Uterus (tissue), 4 donors: ENCODE data around the gene GCSH. TPM values are rescaled to one million over a fixed set of nuclear protein-coding genes. Genes with fewer than 3 reads are reported as not detected.

ENCODE experiments used
- DNase-seq, 2 donors: peaks; one replicate each; pipeline ENCODE4 v3.0.0-alpha.2; 2019 to 2020
- H3K27ac ChIP-seq, 2 donors: fragments of 200-600 bp; sonication (generic); 1 replicate in 1 of 2; 2 replicates in 1 of 2; pipeline ENCODE4 v1.5.1; 2016 to 2018
- H3K27me3 ChIP-seq, 2 donors: fragments of 200-600 bp; sonication (generic); one replicate each; pipeline ENCODE4 v1.5.1; 2018 to 2019; ENCODE audit warnings: control low read depth in 1 of 2
- H3K36me3 ChIP-seq, 2 donors: fragments of 200-600 bp; sonication (generic); one replicate each; pipeline ENCODE4 v1.5.1; 2019; ENCODE audit warnings: control low read depth in 1 of 2
- H3K4me1 ChIP-seq, 2 donors: fragments of 200-600 bp; sonication (generic); one replicate each; pipeline ENCODE4 v1.5.1; 2018 to 2019; ENCODE audit warnings: control low read depth in 1 of 2
- H3K4me3 ChIP-seq, 2 donors: fragments of 200-600 bp; sonication (generic); 1 replicate in 1 of 2; 2 replicates in 1 of 2; pipeline ENCODE4 v1.5.1; 2018 to 2019; ENCODE audit warnings: mild to moderate bottlenecking in 1 of 2
- H3K9me3 ChIP-seq, 2 donors: fragments of 200-600 bp; sonication (generic); one replicate each; pipeline ENCODE4 v1.5.1; 2019; ENCODE audit warnings: control low read depth in 1 of 2
- CTCF ChIP-seq, 4 experiments: fragments of 200-600 bp in 2 of 4; fragments of 450-650 bp in 2 of 4; sonication (generic) in 2 of 4; IDR thresholded peaks; one replicate each; pipeline ENCODE4 v1.5.1; 2016 to 2019; ENCODE audit warnings: antibody characterized with exemption in 4 of 4, mild to moderate bottlenecking in 2 of 4, moderate library complexity in 1 of 4
- POLR2A ChIP-seq, 2 donors: fragments of 450-650 bp; IDR thresholded peaks; one replicate each; pipeline ENCODE4 v1.6.1; 2016; ENCODE audit warnings: antibody characterized with exemption in 2 of 2, mild to moderate bottlenecking in 1 of 2, moderate library complexity in 1 of 2
- intact Hi-C: fragments of 100-400 bp; cut with DNase I; formaldehyde crosslinking; loops from one replicate; pipeline ENCODE4 v1.15.1; 2023; ENCODE audit warnings: low total_unique reads
- small RNA-seq: library from RNA; depleted of rRNA; stranded (forward); fragments of <200 nt; gene quantifications from one replicate; pipeline ENCODE3, GENCODE V24; 2016
- total RNA-seq, 4 donors: library from RNA; depleted of rRNA in 3 of 4; stranded (reverse); fragments of >200 nt in 3 of 4; gene quantifications; one replicate each; pipeline versions ENCODE4 v1.1.0 to v1.2.4, GENCODE V29; 2014 to 2023
- donor health status: DM: yes; HTN: yes; CAD: no.

Gene GCSH
- total RNA-seq, 4 donors from 2014 or later, result 32.1 to 83.8 (median 38.5) TPM

- no peaks in the 10 kb centered on the region for H3K27me3 ChIP-seq
- peak overlapping the region in 1 of 2 donors; percentile 47 for H3K27ac ChIP-seq
- no peak for DNase-seq
- H3K4me1 ChIP-seq, result no peaks in the 10 kb centered on the region
- no peaks in the 10 kb centered on the region for H3K9me3 ChIP-seq
- TF ChIP-seq POLR2A (IDR thresholded peaks at IDR 0.05) (no peak), CTCF (IDR thresholded peaks at IDR 0.05) (no peak)
- H3K4me3 ChIP-seq, result peak overlapping the region; percentile 56 to 82
- no peaks in the 10 kb centered on the region for H3K36me3 ChIP-seq
- intact Hi-C loops, result no loop called here
Measured at GRCh38 chr16:81036751-81037350, 59.3 kb downstream of the GCSH start.

- TF ChIP-seq POLR2A (IDR thresholded peaks at IDR 0.05) (no peak), CTCF (IDR thresholded peaks at IDR 0.05) (no peak)
- Histone ChIP-seq H3K36me3 (no peaks in the 10 kb centered on the region), H3K27ac (peak overlapping the region; percentile 47 to 65), H3K4me3 (peak overlapping the region; percentile 56 to 82), H3K4me1 (no peaks in the 10 kb centered on the region), H3K27me3 (no peaks in the 10 kb centered on the region), H3K9me3 (no peaks in the 10 kb centered on the region)
- peak in 1 of 2 donors; percentile 19 for DNase-seq
- intact Hi-C loops, result no loop called here
Measured at GRCh38 chr16:81035975-81036750, 60.0 kb downstream of the GCSH start.

GRCh38 chr16:81035398-81035974, 60.7 kb downstream of the GCSH start, which contains the start of gene ATMIN:
Gene ATMIN (plus strand): TSS chr16:81035842. CDS start chr16:81035871, 29 bp downstream.
- Histone ChIP-seq H3K4me1 (no peaks in the 10 kb centered on the region), H3K27me3 (no peaks in the 10 kb centered on the region), H3K9me3 (no peaks in the 10 kb centered on the region), H3K36me3 (no peaks in the 10 kb centered on the region), H3K27ac (peak within 1 kb of the TSS; percentile 47 to 65), H3K4me3 (peak within 1 kb of the TSS; percentile 56 to 82)
- TF ChIP-seq POLR2A (IDR thresholded peaks at IDR 0.05) (peak in 1 of 2 donors; percentile 63), CTCF (IDR thresholded peaks at IDR 0.05) (peak; percentile 87 to 98 (median 98))
- intact Hi-C loops, result no loop called here
- DNase-seq, result peak; percentile 75 to 83

Small RNAs within 50 kb of the gene (small RNA-seq; reads per million reads assigned to genes)
- gene AC092718.3, result not detected
- not detected for gene RNU6-1191P

Other genes starting within 250 kb of the GCSH start
- 100 to 1,000 TPM in 1 of 4 donors, 10 to 100 TPM in 2, 1 to 10 TPM in 1; 1.5 to 204 (median 23.6) TPM for gene CMC2, start 89.5 kb downstream of the GCSH start, total RNA-seq
- 10 to 100 TPM in 1 of 4 donors, 1 to 10 TPM in 1, not detected in 2; 2.8 to 20.0 TPM for gene CENPN, start 89.2 kb downstream of the GCSH start, total RNA-seq
- gene ATMIN, start 60.6 kb downstream of the GCSH start, total RNA-seq, result 10 to 100 TPM; 17.2 to 51.8 (median 29.8) TPM
- 1 to 10 TPM in 1 of 4 donors, not detected in 3; 1.9 TPM for gene C16orf46, start 19.2 kb downstream of the GCSH start, total RNA-seq
- 1 to 10 TPM in 1 of 4 donors, under 1 TPM in 2, not detected in 1; 0.27 to 2.6 (median 0.97) TPM for gene BCO1, start 142.3 kb upstream of the GCSH start, total RNA-seq
- gene GAN, start 218.6 kb upstream of the GCSH start, total RNA-seq, result 10 to 100 TPM in 3 of 4 donors, 1 to 10 TPM in 1; 7.9 to 18.5 (median 15.2) TPM